ENCODE data around the gene PDLIM5.

DNA sequence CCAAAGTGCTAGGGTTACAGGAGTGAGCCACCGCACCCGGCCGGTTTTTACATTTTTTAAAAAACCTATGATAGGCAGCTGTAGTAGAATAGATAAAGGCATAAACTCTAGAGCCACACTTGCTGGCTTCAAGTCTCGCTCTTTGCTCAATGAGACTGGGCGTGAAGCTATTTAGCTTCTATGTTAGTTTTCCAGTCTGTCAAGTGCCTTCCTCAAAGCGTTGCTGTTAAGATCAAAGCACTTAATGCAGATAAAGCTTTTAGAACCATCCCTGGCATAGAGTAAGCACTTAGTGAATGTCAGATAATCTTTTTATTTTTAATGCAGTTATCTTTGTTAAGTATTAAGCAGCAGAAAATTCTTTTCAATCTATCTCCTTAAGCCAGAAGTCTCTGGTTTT, 264.0 kb downstream of the PDLIM5 start:
- TF ChIP-seq, protein P1, sequence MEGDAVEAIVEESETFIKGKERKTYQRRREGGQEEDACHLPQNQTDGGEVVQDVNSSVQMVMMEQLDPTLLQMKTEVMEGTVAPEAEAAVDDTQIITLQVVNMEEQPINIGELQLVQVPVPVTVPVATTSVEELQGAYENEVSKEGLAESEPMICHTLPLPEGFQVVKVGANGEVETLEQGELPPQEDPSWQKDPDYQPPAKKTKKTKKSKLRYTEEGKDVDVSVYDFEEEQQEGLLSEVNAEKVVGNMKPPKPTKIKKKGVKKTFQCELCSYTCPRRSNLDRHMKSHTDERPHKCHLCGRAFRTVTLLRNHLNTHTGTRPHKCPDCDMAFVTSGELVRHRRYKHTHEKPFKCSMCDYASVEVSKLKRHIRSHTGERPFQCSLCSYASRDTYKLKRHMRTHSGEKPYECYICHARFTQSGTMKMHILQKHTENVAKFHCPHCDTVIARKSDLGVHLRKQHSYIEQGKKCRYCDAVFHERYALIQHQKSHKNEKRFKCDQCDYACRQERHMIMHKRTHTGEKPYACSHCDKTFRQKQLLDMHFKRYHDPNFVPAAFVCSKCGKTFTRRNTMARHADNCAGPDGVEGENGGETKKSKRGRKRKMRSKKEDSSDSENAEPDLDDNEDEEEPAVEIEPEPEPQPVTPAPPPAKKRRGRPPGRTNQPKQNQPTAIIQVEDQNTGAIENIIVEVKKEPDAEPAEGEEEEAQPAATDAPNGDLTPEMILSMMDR (conservative IDR thresholded peaks at IDR 0.05; ENCODE audit: low read length), result no peak
- TF ChIP-seq EZH2phosphoT487 (IDR thresholded peaks at IDR 0.05; ENCODE audit: borderline replicate concordance), result no peak
